ENCODE results near the gene LDLRAD4. TPM values are rescaled to one million over a fixed set of nuclear protein-coding genes. Genes with fewer than 3 reads are reported as not detected.

LDLRAD4 gene
- total RNA-seq, 1 experiment from 2014 or later, result 3.6 TPM

- peaks cover 24% of the 10 kb centered on the region for H3K27me3 ChIP-seq (replicated peaks; ENCODE audit: insufficient read depth, low read depth, low read length, poor library complexity)
- POLR2A ChIA-PET (ENCODE audit: low non-redundant PET), result no interaction called here
- TF ChIP-seq EZH2 (IDR thresholded peaks at IDR 0.05; ENCODE audit: borderline replicate concordance, low read depth, low read length, poor library complexity, severe bottlenecking) (no peak), CTCF (conservative IDR thresholded peaks at IDR 0.05; ENCODE audit: low read depth, low read length) (no peak)
- H3K4me3 ChIP-seq (ENCODE audit: low read depth, low read length, poor library complexity, severe bottlenecking), result no peak overlapping the region
- no peaks in the 10 kb centered on the region for H3K36me3 ChIP-seq (ENCODE audit: insufficient read depth, low read length, poor library complexity, severe bottlenecking)
- CTCF ChIA-PET, result no interaction called here
- H3K4me1 ChIP-seq (ENCODE audit: insufficient read depth, low read length, poor library complexity, severe bottlenecking), result no peaks in the 10 kb centered on the region
- H3K9me3 ChIP-seq (ENCODE audit: low read depth, low read length, poor library complexity, severe bottlenecking), result no peaks in the 10 kb centered on the region
- no peak for DNase-seq (ENCODE audit: low spot score)
- BruUV-seq (replicated peaks), result no TSS peak
- no peak overlapping the region for H3K27ac ChIP-seq (ENCODE audit: low read depth, low read length, poor library complexity, severe bottlenecking)
- intact Hi-C loops (cut with micrococcal nuclease; ENCODE audit: unreplicated experiment), result no loop called here
Observed at GRCh38 chr18:13271302-13271911, 52.8 kb downstream of the LDLRAD4 start.

GRCh38 chr18:13272416-13272815 lies 53.9 kb downstream of the LDLRAD4 start:
- CTCF ChIA-PET, result no interaction called here

GRCh38 chr18:13273800-13274199 lies 55.2 kb downstream of the LDLRAD4 start:
- TF ChIP-seq EZH2 (IDR thresholded peaks at IDR 0.05; ENCODE audit: borderline replicate concordance, low read depth, low read length, poor library complexity, severe bottlenecking) (no peak), CTCF (conservative IDR thresholded peaks at IDR 0.05; ENCODE audit: low read depth, low read length) (no peak)
- Histone ChIP-seq H3K9me3 (ENCODE audit: low read depth, low read length, poor library complexity, severe bottlenecking) (no peaks in the 10 kb centered on the region), H3K4me3 (ENCODE audit: low read depth, low read length, poor library complexity, severe bottlenecking) (no peak overlapping the region), H3K27ac (ENCODE audit: low read depth, low read length, poor library complexity, severe bottlenecking) (no peak overlapping the region), H3K27me3 (replicated peaks; ENCODE audit: insufficient read depth, low read depth, low read length, poor library complexity) (peaks cover 10% of the 10 kb centered on the region), H3K36me3 (ENCODE audit: insufficient read depth, low read length, poor library complexity, severe bottlenecking) (no peaks in the 10 kb centered on the region), H3K4me1 (ENCODE audit: insufficient read depth, low read length, poor library complexity, severe bottlenecking) (no peaks in the 10 kb centered on the region)
- no peak for DNase-seq (ENCODE audit: low spot score)
- ChIA-PET CTCF (no interaction called here), POLR2A (ENCODE audit: low non-redundant PET) (no interaction called here)
- BruUV-seq (replicated peaks), result no TSS peak
- intact Hi-C loops (cut with micrococcal nuclease; ENCODE audit: unreplicated experiment), result no loop called here

More at GRCh38 chr18:13272416-13272815, 53.9 kb downstream of the LDLRAD4 start:
- H3K27ac ChIP-seq (ENCODE audit: low read depth, low read length, poor library complexity, severe bottlenecking), result no peak overlapping the region
- no peaks in the 10 kb centered on the region for H3K4me1 ChIP-seq (ENCODE audit: insufficient read depth, low read length, poor library complexity, severe bottlenecking)
- H3K4me3 ChIP-seq (ENCODE audit: low read depth, low read length, poor library complexity, severe bottlenecking), result no peak overlapping the region
- BruUV-seq (replicated peaks), result no TSS peak
- TF ChIP-seq EZH2 (IDR thresholded peaks at IDR 0.05; ENCODE audit: borderline replicate concordance, low read depth, low read length, poor library complexity, severe bottlenecking), result no peak
- TF ChIP-seq CTCF (conservative IDR thresholded peaks at IDR 0.05; ENCODE audit: low read depth, low read length), result no peak
- H3K9me3 ChIP-seq (ENCODE audit: low read depth, low read length, poor library complexity, severe bottlenecking), result no peaks in the 10 kb centered on the region
- H3K36me3 ChIP-seq (ENCODE audit: insufficient read depth, low read length, poor library complexity, severe bottlenecking), result no peaks in the 10 kb centered on the region
- POLR2A ChIA-PET (ENCODE audit: low non-redundant PET), result interaction anchor here (0.5 kb wide), 1 partner anchor 17 kb away, joined by 3 read pairs; no protein-coding TSS in a partner anchor
- intact Hi-C loops (cut with micrococcal nuclease; ENCODE audit: unreplicated experiment), result no loop called here
- peaks cover 14% of the 10 kb centered on the region for H3K27me3 ChIP-seq (replicated peaks; ENCODE audit: insufficient read depth, low read depth, low read length, poor library complexity)
- no peak for DNase-seq (ENCODE audit: low spot score)

Data from A673 (cell line).